Superior temporal gyrus (tissue), 1 donor: ENCODE data around the gene IL4R.
A peak's percentile ranks its signal among the peaks of the same experiment; 100 is the strongest.
"Not testable (repeated sequence)": the region's sequence is repeated elsewhere in the genome, so short reads cannot be mapped to it uniquely, and the experiment has no call there.

Source experiments
- DNase-seq: peaks from one replicate; pipeline ENCODE4 v3.0.0-alpha.2; 2016; ENCODE audit errors: extremely low spot score

The IL4R gene

DNA sequence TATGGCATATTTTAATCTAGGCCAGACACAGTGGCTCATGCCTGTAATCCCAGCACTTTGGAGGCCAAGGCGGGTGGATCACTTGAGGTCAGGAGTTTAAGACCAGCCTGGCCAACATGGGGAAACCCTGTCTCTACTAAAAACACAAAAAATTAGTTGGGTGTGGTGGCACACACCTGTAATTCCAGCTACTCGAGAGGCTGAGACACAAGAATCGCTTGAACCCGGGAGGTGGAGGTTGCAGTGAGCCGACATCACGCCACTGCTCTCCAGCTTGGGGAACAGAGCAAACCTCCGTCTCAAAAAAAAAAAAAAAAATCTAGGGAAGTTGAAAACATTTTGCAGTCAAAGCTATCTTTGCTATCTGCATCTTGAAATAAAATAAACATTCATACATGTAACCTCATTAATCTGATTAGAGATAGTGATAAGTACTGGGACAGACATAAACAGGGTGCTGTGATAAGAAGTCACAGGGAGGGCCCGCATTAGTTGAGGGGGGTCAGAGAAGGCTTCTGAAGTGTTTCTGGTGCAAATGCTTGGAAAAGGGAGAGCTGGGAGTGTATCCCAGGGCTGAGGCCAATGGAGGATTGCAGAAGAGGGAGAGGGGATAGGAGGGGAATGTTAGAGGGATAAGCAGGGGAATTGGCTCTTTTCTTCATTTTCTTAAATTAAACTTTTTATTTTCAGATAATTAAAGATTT is 15.8 kb downstream of the IL4R start:
- DNase-seq: not testable (repeated sequence)

- DNase-seq: peak; percentile 38
Observed at GRCh38 chr16:27330542-27330941, 16.8 kb downstream of the IL4R start.

DNA sequence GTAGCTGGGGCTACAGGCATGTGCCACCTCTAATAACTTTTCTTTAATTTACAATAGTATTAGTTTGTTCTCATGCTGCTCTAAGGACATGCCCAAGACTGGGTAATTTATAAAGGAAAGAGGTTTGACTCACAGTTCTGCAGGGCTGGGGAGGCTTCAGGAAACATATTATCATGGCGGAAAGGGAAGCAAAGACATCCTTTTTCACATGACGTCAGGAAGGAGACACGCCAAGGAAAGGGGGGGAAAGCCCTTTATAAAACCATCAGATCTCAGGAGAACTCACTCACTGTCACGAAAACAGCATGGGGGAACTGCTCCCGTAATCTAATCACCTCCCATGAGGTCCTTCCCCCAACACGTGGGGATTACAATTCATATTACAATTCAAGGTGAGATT is 18.3 kb downstream of the IL4R start:
- no peak for DNase-seq

- no peak for DNase-seq
Observed at GRCh38 chr16:27333104-27333503, 19.3 kb downstream of the IL4R start.

GRCh38 chr16:27333549-27333948 is 19.8 kb downstream of the IL4R start:
- no peak for DNase-seq

- DNase-seq: no peak
Observed at GRCh38 chr16:27334192-27334764, 20.5 kb downstream of the IL4R start.

DNA sequence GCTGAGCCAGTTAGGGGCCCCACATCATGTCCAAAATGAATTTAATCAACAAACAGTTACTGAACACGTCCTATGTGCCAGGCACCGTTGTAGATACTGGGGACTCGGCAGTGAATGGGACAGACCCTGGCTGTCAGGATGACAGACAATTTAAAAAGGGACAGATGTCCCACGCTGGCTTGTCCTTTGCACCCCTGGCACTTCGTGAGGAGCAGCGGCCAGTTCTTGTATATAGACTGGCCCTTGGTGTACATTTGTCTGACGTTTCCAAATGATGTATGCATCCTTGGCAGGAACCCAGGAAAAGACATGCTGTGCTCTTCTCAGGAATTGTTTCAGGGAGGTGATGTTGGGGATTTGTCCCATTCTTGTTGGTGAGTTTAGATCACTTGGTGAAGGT is 21.1 kb downstream of the IL4R start:
- DNase-seq: no peak

DNA sequence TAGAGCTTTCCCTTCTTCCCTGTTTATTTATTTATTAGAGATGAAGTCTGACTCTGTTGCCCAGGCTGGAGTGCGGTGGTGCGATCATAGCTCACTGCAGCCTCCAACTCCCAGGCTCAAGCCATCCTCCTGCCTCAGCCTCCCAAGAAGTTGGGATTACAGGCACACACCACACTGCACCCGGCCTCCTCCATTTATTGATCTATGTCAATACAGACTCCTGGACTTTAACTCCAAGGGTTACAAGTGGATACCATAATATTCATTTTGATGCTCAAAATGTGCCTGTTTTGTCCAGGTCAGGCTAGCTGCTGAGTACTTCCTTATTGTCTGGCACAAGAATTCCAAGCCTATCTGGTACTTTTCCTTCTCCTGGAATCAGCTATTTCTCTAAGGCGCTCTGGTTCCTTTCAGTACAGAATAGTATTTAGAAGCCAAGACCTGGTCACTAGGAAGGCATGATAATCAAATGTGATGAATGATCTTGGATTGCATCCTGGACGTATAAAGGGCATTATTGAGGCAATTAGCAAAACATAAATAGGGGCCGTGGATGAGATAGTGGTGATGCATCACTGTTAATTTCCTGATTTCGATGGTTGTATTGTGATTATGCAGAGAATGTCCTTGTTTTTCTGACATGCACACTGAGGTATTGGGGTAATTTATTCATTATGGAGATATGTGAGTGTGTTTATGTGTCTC is 21.7 kb downstream of the IL4R start:
- DNase-seq: no peak

GRCh38 chr16:27337024-27337423 is 23.2 kb downstream of the IL4R start:
- no peak for DNase-seq

DNA sequence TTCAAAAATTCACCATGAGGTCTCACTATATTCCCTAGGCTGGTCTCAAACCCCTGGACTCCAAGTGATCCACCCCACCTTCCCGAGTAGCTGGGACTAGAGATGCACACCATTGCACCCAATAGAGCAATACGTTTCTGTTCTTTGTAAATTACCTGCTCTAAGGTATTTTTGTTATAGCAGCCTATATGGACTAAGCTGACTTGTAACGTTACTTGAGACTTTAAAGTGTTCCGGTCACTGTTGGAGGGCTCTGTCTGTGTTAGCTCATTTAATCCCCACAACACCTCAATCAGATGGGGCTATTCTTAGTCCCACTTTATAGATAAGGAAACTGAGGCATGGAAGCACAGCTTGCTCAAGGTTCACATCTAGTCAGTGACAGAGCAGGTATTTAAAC is 25.4 kb downstream of the IL4R start:
- DNase-seq: no peak

DNA sequence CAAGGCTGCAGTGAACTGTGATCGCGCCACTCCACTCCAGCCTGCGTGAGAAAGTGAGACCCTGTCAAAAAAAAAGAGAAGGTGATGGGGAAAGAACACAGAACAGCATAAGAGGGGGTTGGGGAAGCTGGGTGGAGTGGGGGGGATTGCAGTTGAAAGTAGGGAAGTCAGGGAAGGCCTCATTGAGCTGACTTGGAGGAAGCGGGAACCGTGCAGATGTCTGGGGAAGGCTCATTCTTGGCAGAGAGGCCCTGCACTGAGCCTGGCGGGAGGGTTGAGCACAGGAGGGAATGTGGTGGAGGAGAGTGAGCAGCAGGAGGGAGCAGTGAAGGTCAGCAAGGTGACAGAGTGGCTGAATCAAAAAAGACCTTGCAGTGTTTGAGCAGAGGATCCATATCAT is 26.9 kb downstream of the IL4R start:
- no peak for DNase-seq

DNA sequence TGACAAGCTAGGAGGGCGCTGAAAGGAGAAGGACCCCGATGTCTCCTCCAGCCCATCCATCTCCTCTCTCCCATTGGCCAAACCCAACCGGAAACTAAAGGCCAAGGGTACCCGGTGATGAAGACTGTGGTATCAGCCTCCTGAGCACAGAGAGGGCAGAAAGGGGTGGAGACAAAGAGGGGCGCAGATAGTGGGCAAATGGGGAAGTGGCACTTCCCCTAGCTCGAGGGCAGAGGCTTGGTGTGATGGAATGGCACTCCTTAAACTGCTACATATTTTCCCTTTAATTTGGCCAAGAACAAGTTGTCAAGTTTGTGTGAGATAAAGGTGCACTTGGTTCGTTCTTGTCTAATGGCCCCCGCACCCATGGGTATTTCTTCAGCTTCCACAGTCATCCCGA is 27.8 kb downstream of the IL4R start:
- no peak for DNase-seq

DNA sequence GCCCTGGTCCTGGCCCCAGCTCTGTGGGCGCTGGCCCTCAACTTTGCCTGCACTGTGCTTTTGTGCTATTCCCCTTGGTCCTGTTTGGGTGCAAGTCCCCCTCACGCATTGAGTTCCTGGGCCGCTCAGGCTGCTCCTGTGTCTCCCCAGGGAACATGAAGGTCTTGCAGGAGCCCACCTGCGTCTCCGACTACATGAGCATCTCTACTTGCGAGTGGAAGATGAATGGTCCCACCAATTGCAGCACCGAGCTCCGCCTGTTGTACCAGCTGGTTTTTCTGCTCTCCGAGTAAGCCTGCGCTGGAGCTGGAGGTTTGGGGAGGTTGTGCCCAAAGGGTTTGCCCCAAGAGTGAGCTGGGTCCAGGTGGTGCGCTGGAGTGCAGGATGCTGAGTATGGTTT is 28.2 kb downstream of the IL4R start:
- no peak for DNase-seq

DNA sequence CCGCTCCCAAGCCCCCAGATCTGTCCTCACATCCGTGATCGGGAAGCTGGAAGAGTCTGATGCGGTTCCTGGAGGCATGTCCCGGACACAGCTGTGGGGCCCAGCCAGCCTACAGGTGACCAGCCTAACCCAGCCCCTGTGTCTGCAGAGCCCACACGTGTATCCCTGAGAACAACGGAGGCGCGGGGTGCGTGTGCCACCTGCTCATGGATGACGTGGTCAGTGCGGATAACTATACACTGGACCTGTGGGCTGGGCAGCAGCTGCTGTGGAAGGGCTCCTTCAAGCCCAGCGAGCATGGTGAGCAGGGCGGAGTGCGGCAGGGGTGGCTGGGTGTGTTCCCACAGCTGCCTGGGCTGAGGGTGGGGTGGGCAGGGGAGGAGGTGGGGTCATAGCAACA is 30.9 kb downstream of the IL4R start:
- DNase-seq: no peak

DNA sequence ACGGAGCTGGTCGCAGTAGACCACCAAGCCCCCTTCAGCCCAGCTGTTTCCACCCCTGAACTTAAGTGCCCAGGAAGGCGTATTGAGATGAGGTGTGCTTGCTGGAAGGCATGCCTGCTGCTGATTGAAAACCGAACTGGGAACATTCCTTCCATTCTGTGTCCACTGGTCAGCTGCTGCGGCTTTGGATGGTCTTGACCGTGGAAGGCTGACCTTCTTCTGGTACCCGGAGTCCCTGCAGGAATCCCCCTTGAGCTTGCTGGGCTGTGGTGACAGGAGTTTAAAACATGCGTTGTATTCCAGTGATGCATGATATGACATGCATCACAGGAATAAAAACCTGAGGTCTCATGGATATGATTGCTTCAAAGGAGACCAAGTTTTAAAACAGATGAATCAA is 31.4 kb downstream of the IL4R start:
- DNase-seq: no peak

DNA sequence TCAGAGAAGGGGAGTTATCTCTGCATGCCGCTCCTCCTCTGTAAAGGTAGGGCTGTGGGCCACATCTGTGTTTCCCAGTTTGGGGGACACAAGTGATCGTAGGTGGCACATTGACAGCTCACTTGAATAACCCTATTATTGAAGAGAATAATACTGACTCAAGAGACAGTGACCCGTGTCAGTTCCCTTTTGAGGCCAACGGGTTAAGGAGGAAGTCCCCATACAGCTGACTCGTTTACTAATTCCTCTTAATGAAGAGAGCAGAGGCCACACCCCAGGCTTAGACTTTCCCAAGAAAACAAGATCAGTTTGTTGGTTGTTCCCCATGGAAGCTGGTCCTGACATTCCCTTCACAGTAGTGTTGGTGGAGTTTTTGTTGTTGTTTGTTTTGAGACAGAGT is 33.0 kb downstream of the IL4R start:
- DNase-seq: no peak

- DNase-seq: no peak
Observed at GRCh38 chr16:27347930-27348685, 34.3 kb downstream of the IL4R start.

DNA sequence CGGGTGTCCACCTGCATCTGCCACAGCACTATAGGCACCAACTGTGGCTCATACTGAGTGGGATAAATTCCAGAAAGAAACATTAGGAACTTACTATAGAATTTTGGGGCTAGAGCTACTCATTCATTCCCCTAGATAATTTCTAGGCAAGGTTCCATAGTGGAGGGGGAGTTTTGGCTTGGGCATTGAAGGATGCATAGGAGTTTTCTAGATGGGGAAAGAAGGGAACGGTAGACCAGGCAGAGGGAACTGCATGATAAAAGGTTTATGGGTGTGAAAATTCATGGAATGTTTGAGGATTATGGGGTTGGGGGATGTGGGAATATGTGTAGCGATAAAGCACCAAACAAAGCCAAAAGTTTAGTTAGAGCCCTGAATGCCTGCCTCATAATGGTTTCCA is 35.5 kb downstream of the IL4R start:
- no peak for DNase-seq

DNA sequence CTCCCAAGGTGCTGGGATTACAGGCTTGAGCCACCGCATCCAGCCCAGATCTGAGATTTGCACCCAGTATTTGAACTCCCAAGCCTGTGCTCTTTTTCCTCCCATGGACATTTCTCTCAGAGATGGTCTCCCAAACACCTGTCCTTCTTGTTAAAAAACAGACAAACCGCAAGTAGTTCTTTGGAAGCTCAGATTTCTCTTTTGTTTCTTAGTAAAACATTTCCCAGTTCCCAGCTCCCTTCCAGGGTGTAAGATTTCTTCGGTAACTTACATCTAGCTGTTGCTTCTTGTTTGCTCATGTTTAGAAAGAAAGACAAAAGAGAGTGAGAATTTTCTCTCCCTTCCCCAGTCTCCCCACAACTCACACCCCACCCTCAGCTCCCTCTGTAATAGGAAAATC is 36.2 kb downstream of the IL4R start:
- DNase-seq: no peak

DNA sequence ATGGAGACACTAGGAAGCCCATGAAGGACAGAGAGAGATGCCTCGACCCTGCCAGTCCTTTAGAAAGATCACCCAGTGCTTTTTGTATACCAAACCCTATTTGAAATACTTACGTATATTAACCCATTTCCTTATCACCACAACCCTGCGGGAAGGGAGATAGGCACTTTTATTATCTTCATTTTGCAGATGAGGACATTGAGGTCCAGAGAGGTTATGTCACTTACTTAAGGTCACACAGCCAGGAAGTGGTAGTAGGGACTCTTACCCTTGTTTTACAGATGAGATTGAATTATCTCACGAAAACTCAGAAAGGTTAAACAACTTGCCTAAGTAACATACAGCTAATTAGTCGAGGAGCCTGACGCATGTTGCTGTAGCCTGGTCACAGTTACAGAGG is 38.2 kb downstream of the IL4R start:
- DNase-seq: no peak

DNA sequence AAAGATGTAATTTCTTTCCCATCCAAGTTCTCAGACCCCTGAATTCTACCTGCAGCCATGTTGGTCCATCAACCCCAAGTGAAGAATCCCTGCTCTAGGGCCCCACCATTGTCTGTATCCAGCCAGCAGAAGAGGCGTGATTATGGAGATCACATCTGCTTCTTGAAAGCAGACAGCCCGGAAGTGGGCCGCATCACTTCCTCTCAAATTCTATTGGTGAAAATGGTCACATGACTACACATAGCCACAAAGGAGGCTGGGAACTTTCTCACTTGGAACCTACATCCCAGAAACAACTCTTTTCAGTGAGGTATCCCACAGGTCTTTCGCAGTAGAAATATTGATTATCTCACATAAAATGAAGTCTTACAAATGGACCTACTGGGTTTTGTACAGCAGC is 40.1 kb downstream of the IL4R start:
- no peak for DNase-seq

DNA sequence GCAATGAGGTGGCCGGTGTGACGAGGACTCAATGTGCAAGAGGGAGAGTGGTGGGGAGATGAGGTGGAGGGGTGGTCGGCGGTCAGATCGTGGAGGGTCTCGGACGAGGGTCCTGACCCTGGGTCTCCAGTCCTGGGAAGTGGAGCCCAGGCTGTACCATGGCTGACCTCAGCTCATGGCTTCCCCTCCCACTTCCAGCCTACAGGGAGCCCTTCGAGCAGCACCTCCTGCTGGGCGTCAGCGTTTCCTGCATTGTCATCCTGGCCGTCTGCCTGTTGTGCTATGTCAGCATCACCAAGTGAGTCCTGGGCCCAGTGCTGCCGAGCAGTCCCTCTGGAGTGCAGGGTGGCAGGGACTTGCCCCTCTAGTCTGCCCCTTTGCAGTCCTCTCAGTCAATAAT is 41.8 kb downstream of the IL4R start:
- no peak for DNase-seq

DNA sequence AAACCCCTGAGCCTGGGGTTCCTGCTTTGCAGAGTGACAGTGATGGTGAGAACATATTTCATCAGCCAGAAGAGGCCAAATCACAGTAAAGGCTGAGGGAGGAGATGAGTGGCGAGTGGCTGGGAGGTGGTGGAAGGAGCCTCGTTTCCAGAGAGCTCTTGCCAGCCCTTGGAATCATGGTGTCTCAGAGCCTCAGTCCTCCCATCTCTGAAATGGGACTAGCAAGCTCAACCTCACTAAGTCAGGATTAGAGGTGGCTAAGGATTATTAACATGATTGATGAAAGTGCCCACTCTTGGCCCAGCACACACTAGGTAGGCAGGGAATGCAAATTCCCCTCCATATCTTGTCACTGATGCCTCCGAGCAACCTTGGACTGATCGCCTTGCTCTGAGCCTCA is 43.0 kb downstream of the IL4R start:
- DNase-seq: no peak
